HL-60 (cell line): ENCODE results near the gene ADGRB3.

ENCODE experiments used
- CTCF ChIP-seq: IDR thresholded peaks from one replicate; pipeline ENCODE4 v1.5.1; 2011; ENCODE audit warnings: low read length, control low read depth, inconsistent platforms; ENCODE audit not compliant: insufficient read depth
- GABPA ChIP-seq: IDR thresholded peaks from 2 replicates; pipeline ENCODE4 v1.6.1; 2012; ENCODE audit warnings: low read depth
- POLR2AphosphoS5 ChIP-seq: IDR thresholded peaks from 2 replicates; pipeline ENCODE4 v1.6.1; 2012; ENCODE audit warnings: low read depth
- REST ChIP-seq: IDR thresholded peaks from 2 replicates; pipeline ENCODE4 v1.6.1; 2012; ENCODE audit warnings: low read depth; ENCODE audit not compliant: insufficient replicate concordance
- SPI1 ChIP-seq: IDR thresholded peaks from 2 replicates; pipeline ENCODE4 v1.6.1; 2012; ENCODE audit warnings: low read depth, mild to moderate bottlenecking, borderline replicate concordance

GRCh38 chr6:68919537-68919936 is 284.5 kb downstream of the ADGRB3 start:
- TF ChIP-seq CTCF (no peak), POLR2AphosphoS5 (no peak), REST (no peak), GABPA (no peak), SPI1 (no peak)
